ENCODE data around the gene NT5C3B. TPM values are rescaled to one million over a fixed set of nuclear protein-coding genes. Genes with fewer than 3 reads are reported as not detected.

The NT5C3B gene
- total RNA-seq, 1 donor from 2014 or later, result 43.6 TPM

GRCh38 chr17:41810659-41811548 lies 25.1 kb downstream of the NT5C3B start:
- DNase-seq, result no peak

GRCh38 chr17:41806685-41807445 lies 29.2 kb downstream of the NT5C3B start:
- DNase-seq, result no peak

GRCh38 chr17:41803049-41804020 lies 32.7 kb downstream of the NT5C3B start:
- no peak for DNase-seq

- peak; percentile 63 for DNase-seq
Observed at GRCh38 chr17:41801374-41802271, 34.4 kb downstream of the NT5C3B start.

- no peak for DNase-seq
Observed at GRCh38 chr17:41800601-41801373, 35.2 kb downstream of the NT5C3B start.

GRCh38 chr17:41799366-41799765 lies 36.7 kb downstream of the NT5C3B start:
- no peak for DNase-seq

GRCh38 chr17:41797377-41797776 lies 38.7 kb downstream of the NT5C3B start:
- DNase-seq, result no peak

- DNase-seq, result no peak
Observed at GRCh38 chr17:41796121-41796895, 39.7 kb downstream of the NT5C3B start.

GRCh38 chr17:41794540-41794975 lies 41.5 kb downstream of the NT5C3B start:
- DNase-seq, result no peak

GRCh38 chr17:41793784-41794539 lies 42.1 kb downstream of the NT5C3B start:
- no peak for DNase-seq

GRCh38 chr17:41792845-41793783 lies 42.9 kb downstream of the NT5C3B start:
- no peak for DNase-seq

GRCh38 chr17:41787021-41787418 lies 49.0 kb downstream of the NT5C3B start:
- no peak for DNase-seq

- DNase-seq, result peak; percentile 92
Observed at GRCh38 chr17:41786227-41787020, 49.6 kb downstream of the NT5C3B start, which contains the start of gene JUP. JUP (minus strand) TSS chr17:41786711; CDS start chr17:41771854, 14,857 bp downstream.

GRCh38 chr17:41785859-41786226 lies 50.2 kb downstream of the NT5C3B start:
- no peak for DNase-seq

GRCh38 chr17:41785091-41785858 lies 50.8 kb downstream of the NT5C3B start:
- DNase-seq, result peak; percentile 26
